HK-2 (cell line): ENCODE results near the gene ASB1.

ENCODE experiments used
- DNase-seq: peaks from one replicate; pipeline ENCODE4 v3.0.0-alpha.2; 2018; ENCODE audit not compliant: unreplicated experiment

ASB1 gene

GRCh38 chr2:238422940-238423339 lies 3.8 kb upstream of the ASB1 start:
- no peak for DNase-seq

GRCh38 chr2:238423561-238424312 lies 3.0 kb upstream of the ASB1 start:
- DNase-seq, result no peak

GRCh38 chr2:238424313-238424700 lies 2.4 kb upstream of the ASB1 start:
- no peak for DNase-seq

DNA sequence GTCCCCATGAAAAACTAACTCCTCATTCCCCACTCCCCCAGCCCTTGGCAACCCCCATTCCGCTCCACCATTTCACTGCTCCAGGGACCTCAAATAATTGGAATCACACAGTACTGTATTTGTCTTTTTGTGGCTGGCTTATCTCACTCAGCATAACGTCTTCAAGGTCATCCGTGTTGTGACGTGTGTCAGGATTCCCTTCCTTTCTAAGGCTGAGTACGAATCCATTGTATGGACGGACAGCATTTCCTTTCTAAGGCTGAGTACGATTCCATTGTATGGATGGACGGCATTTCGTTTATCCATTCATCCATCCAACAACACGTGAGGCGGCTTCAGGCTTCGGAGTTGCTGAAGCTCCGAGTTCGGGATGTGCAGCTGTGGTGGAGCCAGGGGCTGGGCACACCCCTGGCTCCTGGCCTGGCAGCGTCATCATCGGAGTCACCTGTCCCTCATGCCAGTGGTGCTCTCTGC lies 1.2 kb upstream of the ASB1 start:
- DNase-seq, result no peak

GRCh38 chr2:238425979-238426567 lies 654 bp upstream of the ASB1 start:
- DNase-seq, result peak; percentile 54

GRCh38 chr2:238427435-238428162 lies 872 bp downstream of the ASB1 start:
- no peak for DNase-seq

DNA sequence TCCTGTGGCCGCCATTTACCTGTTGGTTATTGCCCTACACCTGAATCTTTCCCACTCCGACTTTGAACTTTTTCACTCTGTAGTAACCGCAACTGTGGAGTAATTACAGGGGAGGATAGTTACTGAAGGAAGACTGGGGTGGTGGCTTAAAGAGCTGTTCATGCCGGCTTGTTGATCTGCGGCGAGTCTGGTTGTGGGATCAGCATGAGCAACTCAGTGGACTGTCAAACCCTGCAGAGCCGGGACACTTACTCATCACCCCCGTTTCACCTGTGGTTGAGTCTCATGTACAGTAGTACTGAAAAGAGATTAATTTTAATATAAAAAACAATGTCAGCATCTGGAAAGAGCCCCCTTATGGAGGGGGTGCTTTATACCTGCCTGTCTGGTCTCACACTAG lies 2.1 kb downstream of the ASB1 start:
- no peak for DNase-seq

- DNase-seq, result no peak
Observed at GRCh38 chr2:238430781-238431180, 4.1 kb downstream of the ASB1 start.

DNA sequence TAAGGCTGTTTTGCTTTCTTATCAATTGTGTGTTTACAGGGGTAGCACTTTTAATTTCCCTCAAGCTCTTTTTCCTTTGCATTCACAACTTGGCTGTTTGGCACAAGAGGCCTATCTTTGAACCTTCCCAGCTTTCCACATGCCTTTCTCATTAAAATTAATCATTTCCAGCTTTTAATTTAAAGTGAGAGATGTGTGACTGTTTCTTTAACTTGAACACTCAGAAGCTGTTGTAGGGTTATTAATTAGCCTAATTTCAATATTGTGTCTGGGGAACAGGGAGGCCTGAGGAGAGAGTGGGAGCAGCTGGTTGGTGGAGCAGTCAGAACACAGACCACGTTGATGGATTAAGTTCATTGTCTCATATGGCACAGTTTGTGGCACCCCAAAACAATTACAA lies 4.7 kb downstream of the ASB1 start:
- no peak for DNase-seq

- no peak for DNase-seq
Observed at GRCh38 chr2:238433300-238433915, 6.7 kb downstream of the ASB1 start.

GRCh38 chr2:238433941-238434845 lies 7.5 kb downstream of the ASB1 start:
- DNase-seq, result no peak

- no peak for DNase-seq
Observed at GRCh38 chr2:238434846-238435751, 8.4 kb downstream of the ASB1 start.

DNA sequence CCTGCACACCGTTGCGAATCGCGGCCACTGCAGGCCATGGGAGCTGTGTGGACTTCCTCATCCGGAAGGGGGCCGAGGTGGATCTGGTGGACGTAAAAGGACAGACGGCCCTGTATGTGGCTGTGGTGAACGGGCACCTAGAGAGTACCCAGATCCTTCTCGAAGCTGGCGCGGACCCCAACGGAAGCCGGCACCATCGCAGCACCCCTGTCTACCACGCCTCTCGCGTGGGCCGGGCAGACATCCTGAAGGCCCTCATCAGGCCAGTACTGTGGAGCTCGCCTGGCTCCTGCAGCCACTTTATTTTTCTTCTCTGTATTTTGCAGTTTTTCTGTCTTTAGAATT lies 9.0 kb downstream of the ASB1 start:
- no peak for DNase-seq

DNA sequence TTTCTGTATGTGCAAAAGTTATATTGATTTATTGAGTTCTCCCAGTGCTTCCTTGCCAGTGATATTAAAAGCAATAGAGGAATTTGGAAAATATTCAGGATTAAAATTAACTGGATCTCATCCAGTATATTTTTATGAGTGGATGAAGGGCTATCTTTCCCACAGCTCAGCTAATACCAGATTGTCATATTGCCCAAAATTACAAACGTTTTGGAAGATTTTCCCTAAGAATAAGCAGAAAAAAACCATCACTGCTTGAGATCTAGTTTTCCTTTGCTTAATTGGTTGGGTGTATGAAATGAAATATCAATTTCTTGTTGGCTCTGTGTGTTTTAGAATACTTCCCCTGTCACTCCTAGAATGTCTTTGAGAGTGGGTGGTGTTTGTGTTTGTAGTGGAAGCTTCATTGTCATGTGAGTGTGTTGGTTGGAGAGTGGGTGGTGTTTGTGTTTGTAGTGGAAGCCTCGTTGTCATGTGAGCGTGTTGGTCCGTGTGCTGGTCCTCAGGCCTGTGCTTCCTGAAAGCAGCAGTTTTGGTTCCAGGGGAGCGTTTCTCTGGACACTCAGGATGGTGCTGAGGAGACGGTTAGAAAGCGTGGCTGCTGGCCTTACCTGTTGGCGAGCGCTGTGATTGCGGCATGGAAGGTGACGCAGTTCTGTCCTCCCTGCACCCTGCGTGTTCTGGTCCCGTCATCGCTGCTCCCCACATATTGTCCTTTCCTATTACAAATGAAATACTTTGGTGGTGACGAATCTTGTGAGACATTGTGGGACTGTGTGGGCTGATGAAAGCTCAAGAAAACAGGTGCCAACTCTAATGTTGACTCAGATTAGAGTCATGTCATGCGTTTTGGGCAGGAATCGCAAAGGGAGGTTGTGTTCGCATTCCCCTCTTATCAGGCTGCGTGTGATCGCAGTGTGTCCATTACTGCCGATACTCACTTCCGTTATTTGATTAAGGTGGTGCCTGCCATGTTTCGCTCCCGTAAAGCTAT lies 12.4 kb downstream of the ASB1 start:
- DNase-seq, result no peak

DNA sequence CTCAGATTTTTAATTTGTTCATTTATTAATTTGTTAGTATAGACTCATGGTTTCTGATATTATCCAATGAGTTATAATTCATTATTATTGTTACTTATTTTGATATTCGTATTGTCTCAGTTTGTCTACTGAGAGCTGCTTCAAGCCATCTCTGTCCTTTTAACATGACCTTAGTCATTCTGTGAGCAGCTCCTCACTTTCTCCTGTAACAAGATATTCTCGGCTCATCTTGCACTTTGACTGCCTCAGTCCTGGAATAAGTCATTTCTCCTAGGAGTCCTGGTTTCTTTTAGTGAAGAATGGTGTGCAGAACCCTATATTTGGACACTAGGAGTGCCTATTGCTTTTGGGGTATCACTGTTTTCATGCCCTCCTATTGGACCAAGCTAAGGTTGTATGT lies 13.2 kb downstream of the ASB1 start:
- DNase-seq, result no peak

- DNase-seq, result no peak
Observed at GRCh38 chr2:238440331-238440730, 13.6 kb downstream of the ASB1 start.

DNA sequence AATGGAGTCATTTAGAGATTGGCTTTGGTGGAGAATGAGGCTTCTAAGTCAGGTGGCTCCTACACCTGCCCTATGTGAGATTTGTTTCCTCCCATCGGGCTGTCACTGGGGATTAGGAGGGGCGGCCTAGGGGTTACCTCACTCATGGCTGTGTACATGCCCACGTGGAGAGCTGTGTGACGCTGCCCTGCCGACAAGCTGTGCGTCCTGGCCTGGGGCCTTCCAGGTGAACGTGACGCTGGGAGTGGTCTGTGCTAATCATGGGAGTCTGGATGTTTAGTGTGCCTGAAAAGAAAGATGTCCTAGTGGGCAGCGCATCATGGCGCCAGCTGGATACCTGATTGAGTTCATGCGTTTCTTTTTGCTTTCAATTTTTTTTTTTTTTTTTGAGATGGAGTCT lies 14.0 kb downstream of the ASB1 start:
- no peak for DNase-seq

GRCh38 chr2:238441262-238442114 lies 14.8 kb downstream of the ASB1 start:
- DNase-seq, result no peak
